HEK293 (cell line): ENCODE measurements around the gene PLPPR2.

Experiments used
- ZBTB21 ChIP-seq: fragments of 450-650 bp; formaldehyde crosslinking; IDR thresholded peaks from 2 replicates; pipeline ENCODE4 v1.5.1; 2017; ENCODE audit warnings: missing biosample characterization, missing genetic modification characterization
- ZNF549 ChIP-seq: fragments of 450-650 bp; IDR thresholded peaks from 2 replicates; pipeline ENCODE4 v1.5.1; 2018; ENCODE audit warnings: missing biosample characterization, missing genetic modification characterization, mild to moderate bottlenecking, inconsistent platforms, moderate library complexity
- ZNF692 ChIP-seq: fragments of 450-650 bp; formaldehyde crosslinking; IDR thresholded peaks from 2 replicates; pipeline ENCODE4 v1.5.1; 2016; ENCODE audit warnings: missing biosample characterization, missing genetic modification characterization
- TF ChIP-seq, protein P1 (sequence below): fragments of 450-650 bp; formaldehyde crosslinking; IDR thresholded peaks from 2 replicates; pipeline ENCODE4 v1.5.1; 2016; ENCODE audit warnings: missing biosample characterization, missing genetic modification characterization

- TF ChIP-seq, protein P1, sequence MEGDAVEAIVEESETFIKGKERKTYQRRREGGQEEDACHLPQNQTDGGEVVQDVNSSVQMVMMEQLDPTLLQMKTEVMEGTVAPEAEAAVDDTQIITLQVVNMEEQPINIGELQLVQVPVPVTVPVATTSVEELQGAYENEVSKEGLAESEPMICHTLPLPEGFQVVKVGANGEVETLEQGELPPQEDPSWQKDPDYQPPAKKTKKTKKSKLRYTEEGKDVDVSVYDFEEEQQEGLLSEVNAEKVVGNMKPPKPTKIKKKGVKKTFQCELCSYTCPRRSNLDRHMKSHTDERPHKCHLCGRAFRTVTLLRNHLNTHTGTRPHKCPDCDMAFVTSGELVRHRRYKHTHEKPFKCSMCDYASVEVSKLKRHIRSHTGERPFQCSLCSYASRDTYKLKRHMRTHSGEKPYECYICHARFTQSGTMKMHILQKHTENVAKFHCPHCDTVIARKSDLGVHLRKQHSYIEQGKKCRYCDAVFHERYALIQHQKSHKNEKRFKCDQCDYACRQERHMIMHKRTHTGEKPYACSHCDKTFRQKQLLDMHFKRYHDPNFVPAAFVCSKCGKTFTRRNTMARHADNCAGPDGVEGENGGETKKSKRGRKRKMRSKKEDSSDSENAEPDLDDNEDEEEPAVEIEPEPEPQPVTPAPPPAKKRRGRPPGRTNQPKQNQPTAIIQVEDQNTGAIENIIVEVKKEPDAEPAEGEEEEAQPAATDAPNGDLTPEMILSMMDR (tag by site-specific recombination): no peak
- TF ChIP-seq ZNF692 (tag by site-specific recombination) (no peak), ZNF549 (tag by site-specific recombination) (no peak), ZBTB21 (tag by site-specific recombination) (no peak)
Observed at GRCh38 chr19:11383706-11384048, 28.4 kb downstream of the PLPPR2 start.
